ENCODE measurements around the gene CDK5RAP1. TPM values are rescaled to one million over a fixed set of nuclear protein-coding genes. Genes with fewer than 3 reads are reported as not detected.

CDK5RAP1 gene
- total RNA-seq, 1 donor from 2014 or later = 59.6 TPM

- peaks cover 30% of the 10 kb centered on the region for H3K36me3 Mint-ChIP-seq (ENCODE audit: insufficient read depth)
These were observed 31.0 kb downstream of the CDK5RAP1 start for GRCh38 chr20:33370291-33370690.

GRCh38 chr20:33362898-33363297 lies 38.4 kb downstream of the CDK5RAP1 start:
- Mint-ChIP-seq H3K27ac (no peak overlapping the region), H3K36me3 (ENCODE audit: insufficient read depth) (peaks cover 42% of the 10 kb centered on the region)

More at GRCh38 chr20:33370291-33370690, 31.0 kb downstream of the CDK5RAP1 start:
- Mint-ChIP-seq H3K4me1 (ENCODE audit: low read depth) (peaks cover 3% of the 10 kb centered on the region), H3K4me3 (ENCODE audit: low read depth) (no peak overlapping the region), H3K9me3 (ENCODE audit: low read depth) (no peaks in the 10 kb centered on the region), H3K27ac (no peak overlapping the region), H3K27me3 (no peaks in the 10 kb centered on the region)
- no peak for DNase-seq (ENCODE audit: low spot score, unreplicated experiment)
- no peak for TF ChIP-seq CTCF (IDR thresholded peaks at IDR 0.05; ENCODE audit: unreplicated experiment)

GRCh38 chr20:33359399-33360261 lies 41.7 kb downstream of the CDK5RAP1 start:
- no peak for TF ChIP-seq CTCF (IDR thresholded peaks at IDR 0.05; ENCODE audit: unreplicated experiment)
- no peaks in the 10 kb centered on the region for H3K9me3 Mint-ChIP-seq (ENCODE audit: low read depth)
- H3K27ac Mint-ChIP-seq = peak overlapping the region; percentile 3
- peaks cover 14% of the 10 kb centered on the region for H3K4me1 Mint-ChIP-seq (ENCODE audit: low read depth)
- H3K36me3 Mint-ChIP-seq (ENCODE audit: insufficient read depth) = peaks cover 32% of the 10 kb centered on the region
- DNase-seq (ENCODE audit: low spot score, unreplicated experiment) = no peak
- H3K4me3 Mint-ChIP-seq (ENCODE audit: low read depth) = no peak overlapping the region
- H3K27me3 Mint-ChIP-seq = no peaks in the 10 kb centered on the region

More at GRCh38 chr20:33362898-33363297, 38.4 kb downstream of the CDK5RAP1 start:
- no peak for TF ChIP-seq CTCF (IDR thresholded peaks at IDR 0.05; ENCODE audit: unreplicated experiment)
- H3K4me1 Mint-ChIP-seq (ENCODE audit: low read depth) = peaks cover 14% of the 10 kb centered on the region
- no peaks in the 10 kb centered on the region for H3K27me3 Mint-ChIP-seq
- no peak for DNase-seq (ENCODE audit: low spot score, unreplicated experiment)
- no peaks in the 10 kb centered on the region for H3K9me3 Mint-ChIP-seq (ENCODE audit: low read depth)
- no peak overlapping the region for H3K4me3 Mint-ChIP-seq (ENCODE audit: low read depth)

GRCh38 chr20:33353013-33353402 lies 48.3 kb downstream of the CDK5RAP1 start:
- Mint-ChIP-seq H3K4me3 (ENCODE audit: low read depth) (no peak overlapping the region), H3K36me3 (ENCODE audit: insufficient read depth) (peaks cover 17% of the 10 kb centered on the region), H3K4me1 (ENCODE audit: low read depth) (no peaks in the 10 kb centered on the region), H3K27me3 (no peaks in the 10 kb centered on the region), H3K27ac (no peak overlapping the region), H3K9me3 (ENCODE audit: low read depth) (no peaks in the 10 kb centered on the region)
- no peak for DNase-seq (ENCODE audit: low spot score, unreplicated experiment)
- no peak for TF ChIP-seq CTCF (IDR thresholded peaks at IDR 0.05; ENCODE audit: unreplicated experiment)

- no peaks in the 10 kb centered on the region for H3K27me3 Mint-ChIP-seq
- TF ChIP-seq CTCF (IDR thresholded peaks at IDR 0.05; ENCODE audit: unreplicated experiment) = no peak
- H3K4me3 Mint-ChIP-seq (ENCODE audit: low read depth) = no peak overlapping the region
- H3K27ac Mint-ChIP-seq = no peak overlapping the region
- no peaks in the 10 kb centered on the region for H3K9me3 Mint-ChIP-seq (ENCODE audit: low read depth)
- no peaks in the 10 kb centered on the region for H3K4me1 Mint-ChIP-seq (ENCODE audit: low read depth)
- no peak for DNase-seq (ENCODE audit: low spot score, unreplicated experiment)
- H3K36me3 Mint-ChIP-seq (ENCODE audit: insufficient read depth) = peaks cover 17% of the 10 kb centered on the region
These were observed 48.9 kb downstream of the CDK5RAP1 start for GRCh38 chr20:33352258-33353012.

Data from progenitor cell of endocrine pancreas (in vitro differentiated cells).